WTC11 (cell line): ENCODE results near the gene CLDN20. TPM values are rescaled to one million over a fixed set of nuclear protein-coding genes. Genes with fewer than 3 reads are reported as not detected.

Source experiments
- ATAC-seq: fragments of 200-7000 bp; cut with Tn5 transposase; 2 replicates; pipeline ENCODE4 v1.10.0; 2021; ENCODE audit warnings: mild to moderate bottlenecking, moderate library complexity
- CTCF ChIA-PET: fragments of 300-600 bp; sonication (Branson Sonifier 250); formaldehyde crosslinking; loops from one replicate; lab custom pipeline; 2021; ENCODE audit warnings: antibody characterized with exemption; lab: Charles Lee
- POLR2A ChIA-PET: fragments of 350-600 bp; sonication (Branson Sonifier 250); formaldehyde crosslinking; loops from one replicate; lab custom pipeline; 2021; ENCODE audit warnings: antibody characterized with exemption; lab: Charles Lee
- DNase-seq: peaks from one replicate; pipeline ENCODE4 v3.0.0; 2021; ENCODE audit warnings: low spot score
- H3K27ac Mint-ChIP-seq: 2 replicates; pipeline ENCODE4 v1.8.0; 2021; ENCODE audit warnings: mixed read lengths
- H3K27me3 Mint-ChIP-seq: 2 replicates; pipeline ENCODE4 v1.8.0; 2021; ENCODE audit warnings: low read depth, mild to moderate bottlenecking, moderate library complexity, mixed read lengths
- H3K36me3 Mint-ChIP-seq: 2 replicates; pipeline ENCODE4 v1.8.0; 2021; ENCODE audit warnings: mixed read lengths
- H3K4me1 Mint-ChIP-seq: 2 replicates; pipeline ENCODE4 v1.8.0; 2022; ENCODE audit warnings: mixed read lengths
- H3K4me3 Mint-ChIP-seq: 2 replicates; pipeline ENCODE4 v1.8.0; 2021; ENCODE audit warnings: mild to moderate bottlenecking, moderate library complexity, mixed read lengths
- H3K9me3 Mint-ChIP-seq: 2 replicates; pipeline ENCODE4 v1.8.0; 2021; ENCODE audit warnings: mixed read lengths
- ATF1 ChIP-seq: sonication (generic); formaldehyde crosslinking; IDR thresholded peaks from 2 replicates; pipeline ENCODE4 v1.8.1; 2023; ENCODE audit warnings: mild to moderate bottlenecking, moderate library complexity, missing genetic modification reagents
- CREB1 ChIP-seq: sonication (generic); formaldehyde crosslinking; IDR thresholded peaks from 2 replicates; pipeline ENCODE4 v1.8.0; 2023; ENCODE audit warnings: mild to moderate bottlenecking, missing genetic modification reagents
- ESRRA ChIP-seq: sonication (generic); formaldehyde crosslinking; IDR thresholded peaks from 2 replicates; pipeline ENCODE4 v1.8.1; 2022; ENCODE audit warnings: mild to moderate bottlenecking, missing genetic modification reagents, borderline replicate concordance
- IRF1 ChIP-seq: sonication (generic); formaldehyde crosslinking; IDR thresholded peaks from 2 replicates; pipeline ENCODE4 v1.8.0; 2023; ENCODE audit warnings: missing genetic modification reagents
- KAT7 ChIP-seq: sonication (generic); formaldehyde crosslinking; IDR thresholded peaks from 2 replicates; pipeline ENCODE4 v1.8.1; 2023; ENCODE audit warnings: missing genetic modification reagents, mild to moderate bottlenecking, borderline replicate concordance
- MLX ChIP-seq: sonication (generic); formaldehyde crosslinking; IDR thresholded peaks from 2 replicates; pipeline ENCODE4 v1.8.1; 2023; ENCODE audit warnings: mild to moderate bottlenecking, missing genetic modification reagents, moderate library complexity
- MYBL2 ChIP-seq: sonication (generic); formaldehyde crosslinking; IDR thresholded peaks from 2 replicates; pipeline ENCODE4 v1.8.1; 2023; ENCODE audit warnings: mild to moderate bottlenecking, moderate library complexity, missing genetic modification reagents
- NFYB ChIP-seq: sonication (generic); formaldehyde crosslinking; conservative IDR thresholded peaks from 2 replicates; pipeline ENCODE4 v1.8.0; 2022; ENCODE audit warnings: low read depth, missing genetic modification reagents
- NR3C1 ChIP-seq: sonication (generic); formaldehyde crosslinking; conservative IDR thresholded peaks from 2 replicates; pipeline ENCODE4 v1.8.1; 2023; ENCODE audit warnings: low read depth, mild to moderate bottlenecking, missing genetic modification reagents
- RORB ChIP-seq: fragments of 250-450 bp; sonication (Bioruptor Pico); IDR thresholded peaks from 2 replicates; pipeline ENCODE4 v1.9.0; 2021; ENCODE audit warnings: mild to moderate bottlenecking
- SMAD4 ChIP-seq: sonication (generic); formaldehyde crosslinking; IDR thresholded peaks from 2 replicates; pipeline ENCODE4 v1.8.0; 2022; ENCODE audit warnings: mild to moderate bottlenecking, missing genetic modification reagents
- ZNF219 ChIP-seq: sonication (generic); formaldehyde crosslinking; IDR thresholded peaks from 2 replicates; pipeline ENCODE4 v1.8.0; 2023; ENCODE audit warnings: missing genetic modification reagents, mild to moderate bottlenecking, borderline replicate concordance
- ZNF263 ChIP-seq: sonication (generic); formaldehyde crosslinking; IDR thresholded peaks from 2 replicates; pipeline ENCODE4 v1.8.1; 2022; ENCODE audit warnings: low read depth, mild to moderate bottlenecking, moderate library complexity, missing genetic modification reagents
- ZNF281 ChIP-seq: sonication (generic); formaldehyde crosslinking; IDR thresholded peaks from 2 replicates; pipeline ENCODE4 v1.8.0; 2023; ENCODE audit warnings: mild to moderate bottlenecking, missing genetic modification reagents
- ZNF425 ChIP-seq: fragments of 250-450 bp; sonication (Bioruptor Pico); conservative IDR thresholded peaks from 2 replicates; pipeline ENCODE4 v1.9.0; 2021; ENCODE audit warnings: mild to moderate bottlenecking
- ZNF512 ChIP-seq: sonication (generic); formaldehyde crosslinking; IDR thresholded peaks from 2 replicates; pipeline ENCODE4 v1.8.1; 2022; ENCODE audit warnings: missing genetic modification reagents, borderline replicate concordance
- total RNA-seq: library from RNA; stranded (reverse); gene quantifications from 3 replicates; pipeline ENCODE4 v1.2.3, GENCODE V29; 2021
- TF ChIP-seq, protein P1 (sequence below): fragments of 250-450 bp; sonication (Bioruptor Pico); IDR thresholded peaks from 2 replicates; pipeline ENCODE4 v1.9.0; 2021; ENCODE audit warnings: mild to moderate bottlenecking
- TF ChIP-seq, protein P2 (sequence below): sonication (generic); formaldehyde crosslinking; IDR thresholded peaks from 2 replicates; pipeline ENCODE4 v1.8.1; 2022; ENCODE audit warnings: low read depth, mild to moderate bottlenecking, moderate library complexity, missing genetic modification reagents, borderline replicate concordance
- TF ChIP-seq, protein P3 (sequence below): sonication (generic); formaldehyde crosslinking; IDR thresholded peaks from 2 replicates; pipeline ENCODE4 v1.8.0; 2022; ENCODE audit warnings: mild to moderate bottlenecking, missing genetic modification reagents

CLDN20 gene
- total RNA-seq, 1 experiment from 2014 or later, result not detected

- TF ChIP-seq ZNF281 (CRISPR knock-in tag) (no peak), MYBL2 (CRISPR knock-in tag) (no peak)
Measured at GRCh38 chr6:155271145-155271544, 7.3 kb downstream of the CLDN20 start (continued).

DNA sequence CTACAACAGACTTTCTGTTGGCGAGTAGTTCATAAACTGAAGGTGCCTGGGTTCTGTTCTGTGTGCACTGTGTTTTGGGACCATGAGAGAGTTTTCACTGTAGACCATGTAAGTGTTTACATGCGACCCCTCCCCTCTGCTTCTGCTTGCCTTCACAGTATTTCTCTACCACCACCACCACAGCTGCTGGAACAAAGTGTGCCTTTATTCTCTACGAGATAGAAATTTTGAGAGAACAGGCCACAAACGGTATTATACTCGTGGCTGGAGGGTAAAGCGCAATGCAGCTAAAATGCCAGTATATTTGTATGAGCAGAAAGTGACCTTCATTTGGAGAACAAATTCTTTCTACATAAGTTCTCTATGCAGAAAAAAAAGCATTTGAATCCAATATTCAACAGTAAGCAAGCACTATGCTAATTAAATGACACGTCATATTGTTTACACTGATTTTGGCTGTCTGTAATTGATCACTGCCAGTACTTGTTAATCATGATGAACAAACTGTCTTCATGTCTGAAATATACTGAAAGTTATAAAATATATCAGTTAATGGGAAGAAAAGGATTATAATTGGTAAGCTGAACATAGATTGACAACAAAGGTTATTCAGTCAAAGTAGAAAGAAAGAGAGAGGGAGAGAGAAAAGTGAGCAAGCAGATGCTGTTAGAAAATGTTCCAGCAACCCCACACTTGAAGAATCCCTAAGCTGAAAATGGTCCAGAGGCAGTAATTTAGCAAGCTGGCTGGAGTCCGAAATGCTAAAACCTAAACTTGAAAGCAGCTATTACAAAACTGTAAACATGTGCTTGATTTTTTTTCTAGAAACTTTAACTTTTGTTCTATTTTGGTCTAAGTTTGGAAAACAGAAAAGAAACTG is 8.8 kb downstream of the CLDN20 start:
- H3K9me3 Mint-ChIP-seq, result peaks cover 4% of the 10 kb centered on the region; the same call in 1 of the 2 replicates
- ChIA-PET CTCF (no interaction called here), POLR2A (no interaction called here)
- H3K27me3 Mint-ChIP-seq, result no peaks in the 10 kb centered on the region
- H3K36me3 Mint-ChIP-seq, result peaks cover 21% of the 10 kb centered on the region
- DNase-seq (no peak), ATAC-seq (no peak)
- H3K4me3 Mint-ChIP-seq, result no peak overlapping the region
- no peak for TF ChIP-seq SMAD4 (CRISPR knock-in tag)
- no peak for TF ChIP-seq NR3C1 (CRISPR knock-in tag)
- TF ChIP-seq, protein P1, sequence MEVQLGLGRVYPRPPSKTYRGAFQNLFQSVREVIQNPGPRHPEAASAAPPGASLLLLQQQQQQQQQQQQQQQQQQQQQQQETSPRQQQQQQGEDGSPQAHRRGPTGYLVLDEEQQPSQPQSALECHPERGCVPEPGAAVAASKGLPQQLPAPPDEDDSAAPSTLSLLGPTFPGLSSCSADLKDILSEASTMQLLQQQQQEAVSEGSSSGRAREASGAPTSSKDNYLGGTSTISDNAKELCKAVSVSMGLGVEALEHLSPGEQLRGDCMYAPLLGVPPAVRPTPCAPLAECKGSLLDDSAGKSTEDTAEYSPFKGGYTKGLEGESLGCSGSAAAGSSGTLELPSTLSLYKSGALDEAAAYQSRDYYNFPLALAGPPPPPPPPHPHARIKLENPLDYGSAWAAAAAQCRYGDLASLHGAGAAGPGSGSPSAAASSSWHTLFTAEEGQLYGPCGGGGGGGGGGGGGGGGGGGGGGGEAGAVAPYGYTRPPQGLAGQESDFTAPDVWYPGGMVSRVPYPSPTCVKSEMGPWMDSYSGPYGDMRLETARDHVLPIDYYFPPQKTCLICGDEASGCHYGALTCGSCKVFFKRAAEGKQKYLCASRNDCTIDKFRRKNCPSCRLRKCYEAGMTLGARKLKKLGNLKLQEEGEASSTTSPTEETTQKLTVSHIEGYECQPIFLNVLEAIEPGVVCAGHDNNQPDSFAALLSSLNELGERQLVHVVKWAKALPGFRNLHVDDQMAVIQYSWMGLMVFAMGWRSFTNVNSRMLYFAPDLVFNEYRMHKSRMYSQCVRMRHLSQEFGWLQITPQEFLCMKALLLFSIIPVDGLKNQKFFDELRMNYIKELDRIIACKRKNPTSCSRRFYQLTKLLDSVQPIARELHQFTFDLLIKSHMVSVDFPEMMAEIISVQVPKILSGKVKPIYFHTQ (CRISPR knock-in tag), result no peak
- TF ChIP-seq MLX (CRISPR knock-in tag), result no peak
- no peak for TF ChIP-seq ZNF219 (CRISPR knock-in tag)
- no peak for TF ChIP-seq KAT7 (CRISPR knock-in tag)
- no peak for TF ChIP-seq NFYB (CRISPR knock-in tag)
- no peak for TF ChIP-seq ZNF263
- no peak for TF ChIP-seq ZNF425
- no peak for TF ChIP-seq ESRRA
- no peak for TF ChIP-seq IRF1 (CRISPR knock-in tag)
- H3K27ac Mint-ChIP-seq, result peak overlapping the region; percentile 72
- H3K4me1 Mint-ChIP-seq, result peaks cover 24% of the 10 kb centered on the region

- H3K36me3 Mint-ChIP-seq, result peaks cover 16% of the 10 kb centered on the region; the same call in 1 of the 2 replicates
- no peaks in the 10 kb centered on the region for H3K9me3 Mint-ChIP-seq
- CTCF ChIA-PET, result no interaction called here
- H3K27me3 Mint-ChIP-seq, result no peaks in the 10 kb centered on the region
- ATAC-seq, result peak; percentile 88
- H3K4me3 Mint-ChIP-seq, result no peak overlapping the region
- POLR2A ChIA-PET, result no interaction called here
- H3K27ac Mint-ChIP-seq, result peak overlapping the region; percentile 95
- DNase-seq, result no peak
- peaks cover 20% of the 10 kb centered on the region for H3K4me1 Mint-ChIP-seq
- TF ChIP-seq ATF1 (CRISPR knock-in tag), result no peak
- TF ChIP-seq IRF1 (CRISPR knock-in tag), result no peak
- TF ChIP-seq RORB (CRISPR knock-in tag), result no peak
- TF ChIP-seq CREB1 (CRISPR knock-in tag), result no peak
- no peak for TF ChIP-seq ZNF512 (CRISPR knock-in tag)
- TF ChIP-seq, protein P2, sequence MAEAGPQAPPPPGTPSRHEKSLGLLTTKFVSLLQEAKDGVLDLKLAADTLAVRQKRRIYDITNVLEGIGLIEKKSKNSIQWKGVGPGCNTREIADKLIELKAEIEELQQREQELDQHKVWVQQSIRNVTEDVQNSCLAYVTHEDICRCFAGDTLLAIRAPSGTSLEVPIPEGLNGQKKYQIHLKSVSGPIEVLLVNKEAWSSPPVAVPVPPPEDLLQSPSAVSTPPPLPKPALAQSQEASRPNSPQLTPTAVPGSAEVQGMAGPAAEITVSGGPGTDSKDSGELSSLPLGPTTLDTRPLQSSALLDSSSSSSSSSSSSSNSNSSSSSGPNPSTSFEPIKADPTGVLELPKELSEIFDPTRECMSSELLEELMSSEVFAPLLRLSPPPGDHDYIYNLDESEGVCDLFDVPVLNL (CRISPR knock-in tag), result no peak
- TF ChIP-seq, protein P3, sequence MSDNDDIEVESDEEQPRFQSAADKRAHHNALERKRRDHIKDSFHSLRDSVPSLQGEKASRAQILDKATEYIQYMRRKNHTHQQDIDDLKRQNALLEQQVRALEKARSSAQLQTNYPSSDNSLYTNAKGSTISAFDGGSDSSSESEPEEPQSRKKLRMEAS (CRISPR knock-in tag), result no peak
Measured at GRCh38 chr6:155273431-155273830, 9.6 kb downstream of the CLDN20 start.
